Stimulated activated CD8-positive, alpha-beta memory T cell treated with anti-CD3 and anti-CD28 coated beads, Interleukin-4, amount 100 ng/mL, for 24 hours (primary cell): ENCODE data around the gene DCTN1.

Experiments used
- DNase-seq: peaks from one replicate; pipeline ENCODE4 v3.0.0-alpha.2; 2020; ENCODE audit warnings: low read depth

DCTN1 gene

GRCh38 chr2:74321737-74322136, 58.4 kb downstream of the DCTN1 start:
- DNase-seq, result no peak

- DNase-seq, result no peak
Measured at GRCh38 chr2:74317701-74318100, 62.4 kb downstream of the DCTN1 start.

- no peak for DNase-seq
Measured at GRCh38 chr2:74316627-74317295, 63.4 kb downstream of the DCTN1 start.

DNA sequence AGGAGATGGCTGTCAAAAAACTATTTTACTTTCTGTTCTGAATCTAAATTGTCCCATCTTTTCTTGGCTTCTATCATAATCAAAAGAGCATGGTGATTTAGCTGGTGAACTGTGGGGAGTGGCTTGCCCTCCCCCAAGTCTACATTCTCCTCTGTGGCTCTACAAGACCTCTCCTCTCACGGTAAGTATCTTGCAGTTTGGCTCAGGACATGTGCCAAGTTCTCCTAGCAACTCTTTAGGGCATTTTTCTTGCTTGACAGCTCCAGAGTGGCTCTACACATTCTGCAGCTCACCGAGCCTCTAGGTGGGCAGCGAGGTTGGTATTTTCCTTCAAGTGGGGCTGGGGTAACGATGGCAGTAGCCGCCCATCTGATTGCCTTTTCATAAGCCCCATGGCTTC, 66.0 kb downstream of the DCTN1 start:
- DNase-seq, result no peak

- DNase-seq, result no peak
Measured at GRCh38 chr2:74313497-74313896, 66.6 kb downstream of the DCTN1 start.

DNA sequence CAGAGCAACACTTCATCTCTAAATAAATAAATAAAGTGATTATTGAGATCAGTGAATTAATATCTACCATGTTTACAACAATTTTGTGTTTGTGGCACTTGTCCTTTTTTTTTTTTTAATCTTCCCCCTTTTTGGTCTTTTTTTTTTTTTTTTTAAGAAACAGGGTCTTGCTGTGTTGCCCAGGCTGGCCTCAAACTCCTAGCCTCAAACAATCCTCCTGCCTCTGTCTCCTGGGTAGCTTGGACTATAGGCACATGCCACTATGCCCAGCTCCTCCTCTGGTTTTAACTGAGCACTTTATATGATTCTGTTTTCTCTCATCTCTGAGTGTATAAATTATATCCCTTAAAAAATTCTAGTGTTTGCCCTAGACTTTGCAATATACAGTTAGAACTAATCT, 67.2 kb downstream of the DCTN1 start:
- no peak for DNase-seq
